Brain microvascular endothelial cell (primary cell): ENCODE measurements around the gene MYOC.
"Not testable (repeated sequence)": the region's sequence is repeated elsewhere in the genome, so short reads cannot be mapped to it uniquely, and the experiment has no call there.

Experiments
- DNase-seq: peaks from one replicate; pipeline ENCODE4 v3.0.0-alpha.2; 2020
- H3K27ac ChIP-seq: fragments of 250-450 bp; sonication (Bioruptor Pico); 2 replicates; pipeline ENCODE4 v1.5.1; 2020; ENCODE audit warnings: mild to moderate bottlenecking, moderate library complexity
- H3K27me3 ChIP-seq: fragments of 250-450 bp; sonication (Bioruptor Pico); replicated peaks from 2 replicates; pipeline ENCODE4 v1.5.1; 2020; ENCODE audit warnings: mild to moderate bottlenecking
- H3K36me3 ChIP-seq: fragments of 250-450 bp; sonication (Bioruptor Pico); replicated peaks from 2 replicates; pipeline ENCODE4 v1.5.1; 2020; ENCODE audit warnings: mild to moderate bottlenecking
- H3K4me3 ChIP-seq: 2 replicates; pipeline ENCODE4 v1.5.1; 2011; ENCODE audit warnings: low read depth, mild to moderate bottlenecking, control low read depth, low read length, moderate library complexity
- in situ Hi-C: cut with HindIII; loops from 2 replicates; pipeline ENCODE4 v1.10.0; 2017; ENCODE audit warnings: low sequenced_read_pairs, low pct_ligation_motif_present
- TF ChIP-seq, protein P1 (sequence below): IDR thresholded peaks from 2 replicates; pipeline ENCODE4 v1.5.1; 2011; ENCODE audit warnings: low read depth, mild to moderate bottlenecking, moderate library complexity, low read length, control low read depth, inconsistent platforms; ENCODE audit errors: missing control alignments

MYOC gene

DNA sequence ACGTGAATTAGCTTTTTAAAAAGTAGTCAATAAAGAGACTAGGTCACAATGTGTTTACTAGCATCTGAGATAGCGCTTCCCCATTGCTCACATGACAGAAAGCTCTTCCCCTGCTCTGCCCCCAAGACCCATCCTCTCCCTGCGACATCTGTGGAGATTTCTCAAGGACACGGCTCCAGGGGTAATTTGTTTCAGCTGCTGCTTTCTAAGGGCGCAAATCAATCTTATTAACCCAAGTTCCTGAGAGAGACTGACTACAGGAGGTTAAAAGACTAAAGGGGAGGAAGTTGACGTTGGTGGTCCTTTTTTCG lies 30.4 kb downstream of the MYOC start, which contains the start of gene MYOCOS:
TSS of gene MYOCOS (plus strand) at position 92 of the 311 bp plus-strand sequence. CDS start 1,641 bp downstream, outside the sequence.
- TF ChIP-seq, protein P1, sequence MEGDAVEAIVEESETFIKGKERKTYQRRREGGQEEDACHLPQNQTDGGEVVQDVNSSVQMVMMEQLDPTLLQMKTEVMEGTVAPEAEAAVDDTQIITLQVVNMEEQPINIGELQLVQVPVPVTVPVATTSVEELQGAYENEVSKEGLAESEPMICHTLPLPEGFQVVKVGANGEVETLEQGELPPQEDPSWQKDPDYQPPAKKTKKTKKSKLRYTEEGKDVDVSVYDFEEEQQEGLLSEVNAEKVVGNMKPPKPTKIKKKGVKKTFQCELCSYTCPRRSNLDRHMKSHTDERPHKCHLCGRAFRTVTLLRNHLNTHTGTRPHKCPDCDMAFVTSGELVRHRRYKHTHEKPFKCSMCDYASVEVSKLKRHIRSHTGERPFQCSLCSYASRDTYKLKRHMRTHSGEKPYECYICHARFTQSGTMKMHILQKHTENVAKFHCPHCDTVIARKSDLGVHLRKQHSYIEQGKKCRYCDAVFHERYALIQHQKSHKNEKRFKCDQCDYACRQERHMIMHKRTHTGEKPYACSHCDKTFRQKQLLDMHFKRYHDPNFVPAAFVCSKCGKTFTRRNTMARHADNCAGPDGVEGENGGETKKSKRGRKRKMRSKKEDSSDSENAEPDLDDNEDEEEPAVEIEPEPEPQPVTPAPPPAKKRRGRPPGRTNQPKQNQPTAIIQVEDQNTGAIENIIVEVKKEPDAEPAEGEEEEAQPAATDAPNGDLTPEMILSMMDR: no peak

DNA sequence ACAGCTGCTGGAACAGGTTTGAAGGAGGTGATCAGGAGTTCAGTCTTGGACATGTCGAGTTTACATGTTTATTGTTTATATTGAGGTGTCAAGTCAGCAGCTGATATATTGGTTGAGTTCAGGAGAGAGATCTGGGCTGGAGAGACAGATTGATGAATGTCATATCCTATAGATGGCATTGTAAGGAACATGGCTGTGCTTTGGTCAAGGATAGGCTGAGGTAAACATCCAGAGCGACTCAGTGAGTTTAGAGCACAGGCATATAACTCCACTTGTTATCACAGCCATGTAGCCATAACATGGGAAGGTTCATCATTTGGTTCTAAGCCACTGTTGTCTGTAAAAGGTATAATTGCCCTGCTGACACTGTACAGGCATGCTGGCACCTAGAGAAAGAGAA lies 35.9 kb downstream of the MYOC start:
- no peaks in the 10 kb centered on the region for H3K27me3 ChIP-seq
- no peak overlapping the region for H3K27ac ChIP-seq
- H3K4me3 ChIP-seq: no peak overlapping the region
- TF ChIP-seq, protein P1: no peak
- DNase-seq: no peak
- in situ Hi-C loops: no loop called here
- no peaks in the 10 kb centered on the region for H3K36me3 ChIP-seq

More for the DNA sequence above, 30.4 kb downstream of the MYOC start, which contains the start of gene MYOCOS:
- no peaks in the 10 kb centered on the region for H3K27me3 ChIP-seq
- no peak within 1 kb of the TSS for H3K4me3 ChIP-seq
- H3K27ac ChIP-seq: no peak within 1 kb of the TSS
- in situ Hi-C loops: no loop called here
- H3K36me3 ChIP-seq: no peaks in the 10 kb centered on the region
- DNase-seq: no peak

DNA sequence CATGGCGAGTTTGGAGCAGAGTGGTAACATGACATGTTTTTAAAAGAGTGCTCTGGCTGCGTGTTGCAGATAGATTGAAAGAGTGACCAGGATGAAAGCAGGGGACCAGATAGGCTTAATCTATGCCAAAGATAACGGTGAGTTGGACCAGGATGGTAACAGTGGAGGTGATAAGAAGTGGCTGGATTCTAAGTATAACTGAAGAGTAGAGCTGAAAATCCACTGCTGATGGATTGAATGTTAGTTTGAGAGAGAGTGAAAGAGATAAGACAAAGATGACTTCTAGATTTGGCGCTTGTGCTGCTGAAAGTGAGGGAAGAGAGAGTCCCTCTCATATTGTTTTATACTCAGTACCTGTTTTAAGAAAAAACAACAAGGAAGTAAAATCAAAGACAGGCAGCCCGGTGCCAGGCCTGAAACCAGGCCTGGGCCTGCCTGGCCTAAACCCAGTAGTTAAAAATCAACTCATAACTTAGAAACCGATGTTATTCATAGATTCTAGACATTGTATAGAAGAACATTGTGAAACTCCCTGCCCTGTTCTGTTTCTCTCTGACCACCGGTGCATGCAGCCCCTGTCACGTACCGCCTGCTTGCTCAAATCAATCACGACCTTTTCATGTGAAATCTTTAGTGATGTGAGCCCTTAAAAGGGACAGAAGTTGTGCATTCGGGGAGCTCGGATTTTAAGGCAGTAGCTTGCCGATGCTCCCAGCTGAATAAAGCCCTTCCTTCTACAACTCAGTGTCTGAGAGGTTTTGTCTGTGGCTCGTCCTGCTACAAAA lies 37.2 kb downstream of the MYOC start:
- H3K36me3 ChIP-seq, H3K27me3 ChIP-seq, H3K27ac ChIP-seq, DNase-seq, in situ Hi-C loops, H3K4me3 ChIP-seq: not testable (repeated sequence)

DNA sequence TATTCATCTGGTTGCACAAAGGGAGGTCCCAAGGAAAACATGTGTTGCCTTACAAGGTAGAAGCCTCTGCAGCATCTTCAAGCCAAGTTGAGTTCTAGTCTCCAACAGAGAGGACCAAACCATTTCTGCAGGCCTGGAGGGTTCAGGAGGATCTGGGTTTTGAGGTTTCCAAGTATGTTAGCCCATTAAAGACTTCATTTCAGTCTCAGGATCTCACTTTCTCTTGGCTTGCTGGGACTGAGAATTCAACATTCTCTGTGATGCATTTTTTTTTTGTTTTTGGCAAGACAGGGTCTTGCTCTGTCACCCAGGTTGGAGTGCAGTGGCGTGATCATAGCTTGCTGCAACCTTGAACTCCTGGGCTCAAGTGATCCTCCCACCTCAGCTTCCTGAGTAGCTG lies 39.2 kb downstream of the MYOC start:
- TF ChIP-seq, protein P1: no peak
- Histone ChIP-seq H3K27ac (no peak overlapping the region), H3K27me3 (no peaks in the 10 kb centered on the region), H3K36me3 (no peaks in the 10 kb centered on the region), H3K4me3 (no peak overlapping the region)
- in situ Hi-C loops: no loop called here
- DNase-seq: no peak

DNA sequence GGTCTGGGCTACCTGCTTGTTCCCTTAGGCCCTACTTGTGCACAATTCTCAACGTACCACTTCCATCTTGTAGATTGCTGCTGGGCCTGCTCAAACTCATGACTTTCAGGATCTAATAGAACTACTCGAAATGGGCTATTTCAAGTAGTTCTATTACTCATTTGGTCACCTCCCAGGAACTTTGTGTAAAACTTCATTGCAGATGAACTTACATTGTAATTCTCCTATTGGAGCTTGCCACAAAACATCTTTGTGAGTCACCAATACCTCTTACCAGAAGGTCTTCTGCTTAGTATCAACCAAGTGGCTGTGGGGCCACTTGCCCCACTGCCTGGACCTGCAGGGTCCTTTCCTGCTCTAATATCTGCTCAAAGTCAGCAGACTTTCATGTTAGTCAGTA lies 41.2 kb downstream of the MYOC start:
- DNase-seq: no peak
- H3K4me3 ChIP-seq: no peak overlapping the region
- H3K27me3 ChIP-seq: no peaks in the 10 kb centered on the region
- TF ChIP-seq, protein P1: no peak
- no peaks in the 10 kb centered on the region for H3K36me3 ChIP-seq
- no peak overlapping the region for H3K27ac ChIP-seq
- in situ Hi-C loops: no loop called here

DNA sequence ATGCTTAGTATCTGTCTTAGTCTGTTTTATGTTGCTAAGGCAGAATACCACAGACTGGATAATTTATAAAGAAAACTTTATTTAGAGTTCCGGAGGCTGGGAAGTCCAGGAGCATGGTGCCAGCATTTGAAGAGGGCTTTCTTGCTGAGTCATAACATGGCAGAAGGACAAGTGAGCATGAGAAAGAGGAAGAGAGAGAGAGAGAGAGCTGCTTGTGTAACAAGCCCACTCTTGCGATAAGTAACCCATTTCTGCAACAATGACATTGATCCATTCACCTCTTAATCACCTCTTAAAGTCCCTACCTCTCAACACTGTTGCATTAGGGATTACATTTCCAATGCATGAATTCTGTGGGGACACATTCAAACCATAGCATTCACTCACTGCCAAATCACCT lies 42.1 kb downstream of the MYOC start:
- no peak for DNase-seq
- Histone ChIP-seq H3K27ac (no peak overlapping the region), H3K4me3 (no peak overlapping the region), H3K27me3 (no peaks in the 10 kb centered on the region), H3K36me3 (no peaks in the 10 kb centered on the region)
- in situ Hi-C loops: no loop called here
- TF ChIP-seq, protein P1: no peak
